GM19239 (cell line): ENCODE data around the gene DCDC1.

Experiments used
- DNase-seq: peaks from one replicate; pipeline ENCODE4 v3.0.0; 2011; ENCODE audit warnings: low spot score; ENCODE audit not compliant: insufficient read length
- FAIRE-seq: peaks from 2 replicates; lab custom pipeline; 2011; peaks lifted over from hg19 to GRCh38; lab: Jason Lieb, UNC

Gene DCDC1

GRCh38 chr11:31369348-31370329 lies at the start of gene DCDC1, which contains the start of gene DNAJC24:
Gene DCDC1, minus strand, starts transcription at chr11:31369739. Its CDS starts 41,459 bp downstream, at chr11:31328280.
Gene DNAJC24, plus strand, starts transcription at chr11:31369860. Its CDS starts 889 bp downstream, at chr11:31370749.
- DNase-seq (peak; percentile 40), FAIRE-seq (peak; percentile 98)

- no peak for FAIRE-seq
- no peak for DNase-seq
Measured at GRCh38 chr11:31419138-31419537, 49.6 kb upstream of the DCDC1 start.

GRCh38 chr11:31417816-31418215 lies 48.3 kb upstream of the DCDC1 start:
- DNase-seq (no peak), FAIRE-seq (no peak)

- FAIRE-seq = no peak
- DNase-seq = no peak
Measured at GRCh38 chr11:31417357-31417756, 47.8 kb upstream of the DCDC1 start.

- no peak for DNase-seq
- FAIRE-seq = no peak
Measured at GRCh38 chr11:31415435-31415834, 45.9 kb upstream of the DCDC1 start.

GRCh38 chr11:31414338-31414737 lies 44.8 kb upstream of the DCDC1 start:
- DNase-seq (no peak), FAIRE-seq (no peak)

- no peak for DNase-seq
- FAIRE-seq = no peak
Measured at GRCh38 chr11:31412946-31413345, 43.4 kb upstream of the DCDC1 start.

- FAIRE-seq (no peak), DNase-seq (no peak)
Measured at GRCh38 chr11:31408201-31408600, 38.7 kb upstream of the DCDC1 start.

GRCh38 chr11:31404614-31405013 lies 35.1 kb upstream of the DCDC1 start:
- DNase-seq (no peak), FAIRE-seq (no peak)

- FAIRE-seq = peak; percentile 83
- peak; percentile 1 for DNase-seq
Measured at GRCh38 chr11:31397239-31397834, 27.8 kb upstream of the DCDC1 start.

- no peak for FAIRE-seq
Measured at GRCh38 chr11:31387379-31387778, 17.8 kb upstream of the DCDC1 start.

GRCh38 chr11:31383116-31383515 lies 13.6 kb upstream of the DCDC1 start:
- DNase-seq (no peak), FAIRE-seq (no peak)

More at GRCh38 chr11:31387379-31387778, 17.8 kb upstream of the DCDC1 start:
- no peak for DNase-seq

- no peak for DNase-seq
Measured at GRCh38 chr11:31375879-31376278, 6.3 kb upstream of the DCDC1 start.

GRCh38 chr11:31366795-31367194 lies 2.7 kb downstream of the DCDC1 start:
- FAIRE-seq = no peak

More at GRCh38 chr11:31375879-31376278, 6.3 kb upstream of the DCDC1 start:
- FAIRE-seq = no peak

GRCh38 chr11:31361743-31362142 lies 7.8 kb downstream of the DCDC1 start:
- no peak for DNase-seq
- FAIRE-seq = no peak

More at GRCh38 chr11:31366795-31367194, 2.7 kb downstream of the DCDC1 start:
- no peak for DNase-seq

- DNase-seq (no peak), FAIRE-seq (no peak)
Measured at GRCh38 chr11:31355817-31356216, 13.7 kb downstream of the DCDC1 start.

GRCh38 chr11:31355131-31355530 lies 14.4 kb downstream of the DCDC1 start:
- DNase-seq = no peak
- no peak for FAIRE-seq

- DNase-seq = no peak
- no peak for FAIRE-seq
Measured at GRCh38 chr11:31351168-31351567, 18.4 kb downstream of the DCDC1 start.

GRCh38 chr11:31340903-31341572 lies 28.5 kb downstream of the DCDC1 start:
- DNase-seq = no peak

GRCh38 chr11:31337806-31338205 lies 31.7 kb downstream of the DCDC1 start:
- FAIRE-seq = no peak
- no peak for DNase-seq

More at GRCh38 chr11:31340903-31341572, 28.5 kb downstream of the DCDC1 start:
- FAIRE-seq = peak; percentile 74
